Measurements from ENCODE around the gene SORBS2. TPM values are rescaled to one million over a fixed set of nuclear protein-coding genes. Genes with fewer than 3 reads are reported as not detected.

The SORBS2 gene
- total RNA-seq, 1 experiment from 2014 or later: 9.7 TPM

DNA sequence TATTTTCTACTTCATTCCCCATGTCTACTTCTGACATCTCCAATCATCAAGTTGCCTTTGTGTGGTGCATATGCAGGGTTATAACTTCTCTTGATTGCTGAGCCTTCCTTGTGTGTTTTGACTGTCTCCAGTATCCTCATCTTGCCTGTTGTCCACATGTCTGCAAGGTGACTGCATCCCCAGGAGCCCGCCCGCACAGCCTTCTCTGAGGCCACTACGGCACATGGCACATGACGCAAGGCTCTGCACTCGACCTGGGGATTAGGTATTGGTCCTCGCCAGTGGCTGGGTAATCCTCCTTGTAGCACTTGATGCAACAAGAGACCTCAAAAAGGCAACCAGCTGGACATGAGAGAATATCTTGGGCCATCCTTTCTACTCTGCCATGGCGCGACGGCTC is 122.6 kb downstream of the SORBS2 start:
- no peak overlapping the region for H2AK5ac ChIP-seq (ENCODE audit: insufficient read length, low read length)
- no peak overlapping the region for H3K27ac ChIP-seq (ENCODE audit: insufficient read length, low read depth, low read length)
- no peak overlapping the region for H3K4me2 ChIP-seq (ENCODE audit: insufficient read depth, insufficient read length, low read length)
- H2BK5ac ChIP-seq (ENCODE audit: insufficient read length, low read length): no peak overlapping the region
- H2BK120ac ChIP-seq (ENCODE audit: low read depth, low read length, poor library complexity, severe bottlenecking): no peak overlapping the region
- no peaks in the 10 kb centered on the region for H3K23me2 ChIP-seq (ENCODE audit: insufficient read length, low read depth, low read length, poor library complexity, severe bottlenecking)
- H3K14ac ChIP-seq (ENCODE audit: insufficient read depth, low read length): no peak overlapping the region
- no peaks in the 10 kb centered on the region for H3K79me1 ChIP-seq (ENCODE audit: insufficient read depth, low read depth, low read length, poor library complexity, severe bottlenecking)
- H3K4me1 ChIP-seq (ENCODE audit: insufficient read depth, low read length): peaks cover 2% of the 10 kb centered on the region; the same call in 1 of the 2 replicates
- no peak overlapping the region for H2BK20ac ChIP-seq (ENCODE audit: low read depth, low read length, poor library complexity, severe bottlenecking)
- no peaks in the 10 kb centered on the region for H4K20me1 ChIP-seq (ENCODE audit: control insufficient read depth, insufficient read depth, insufficient read length)
- H3T11ph ChIP-seq (ENCODE audit: low read length): no peak overlapping the region
- H3K79me2 ChIP-seq (ENCODE audit: insufficient read depth, low read length): no peaks in the 10 kb centered on the region
- no CpG with 5 or more reads among the region's 9 CpGs for WGBS (ENCODE audit: extremely low coverage, insufficient read length, low lambda C conversion rate)
- TF ChIP-seq, protein P1, sequence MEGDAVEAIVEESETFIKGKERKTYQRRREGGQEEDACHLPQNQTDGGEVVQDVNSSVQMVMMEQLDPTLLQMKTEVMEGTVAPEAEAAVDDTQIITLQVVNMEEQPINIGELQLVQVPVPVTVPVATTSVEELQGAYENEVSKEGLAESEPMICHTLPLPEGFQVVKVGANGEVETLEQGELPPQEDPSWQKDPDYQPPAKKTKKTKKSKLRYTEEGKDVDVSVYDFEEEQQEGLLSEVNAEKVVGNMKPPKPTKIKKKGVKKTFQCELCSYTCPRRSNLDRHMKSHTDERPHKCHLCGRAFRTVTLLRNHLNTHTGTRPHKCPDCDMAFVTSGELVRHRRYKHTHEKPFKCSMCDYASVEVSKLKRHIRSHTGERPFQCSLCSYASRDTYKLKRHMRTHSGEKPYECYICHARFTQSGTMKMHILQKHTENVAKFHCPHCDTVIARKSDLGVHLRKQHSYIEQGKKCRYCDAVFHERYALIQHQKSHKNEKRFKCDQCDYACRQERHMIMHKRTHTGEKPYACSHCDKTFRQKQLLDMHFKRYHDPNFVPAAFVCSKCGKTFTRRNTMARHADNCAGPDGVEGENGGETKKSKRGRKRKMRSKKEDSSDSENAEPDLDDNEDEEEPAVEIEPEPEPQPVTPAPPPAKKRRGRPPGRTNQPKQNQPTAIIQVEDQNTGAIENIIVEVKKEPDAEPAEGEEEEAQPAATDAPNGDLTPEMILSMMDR (conservative IDR thresholded peaks at IDR 0.05): no peak
- no peak overlapping the region for H3K56ac ChIP-seq (ENCODE audit: insufficient read length, low read depth, low read length)
- Mint-ChIP-seq H3K27me3 (ENCODE audit: low read depth) (no peaks in the 10 kb centered on the region), H3K4me3 (no peak overlapping the region), H3K4me1 (peaks cover 17% of the 10 kb centered on the region in 2 experiments), H3K27ac (no peak overlapping the region), H3K36me3 (ENCODE audit: insufficient read depth in 1 of 3, low read depth in 3 of 3) (peaks cover 0 to 7% (median 3%) of the 10 kb centered on the region in 3 experiments; a peak in 2 of 7 replicates), H3K9me3 (no peaks in the 10 kb centered on the region)
- H4K5ac ChIP-seq (ENCODE audit: insufficient read length, low read depth, low read length): no peak overlapping the region
- H3K23ac ChIP-seq (ENCODE audit: insufficient read length, low read depth, low read length): no peak overlapping the region
- no peak overlapping the region for H3K9ac ChIP-seq (ENCODE audit: extremely low read depth, insufficient read length, low read length)
- no peak overlapping the region for H2BK15ac ChIP-seq (ENCODE audit: low read depth, low read length)
- no peak overlapping the region for H2BK12ac ChIP-seq (ENCODE audit: insufficient read length, low read depth, low read length)
- H2AFZ ChIP-seq (ENCODE audit: low read length): no peak overlapping the region
- no peaks in the 10 kb centered on the region for H3K9me3 ChIP-seq (ENCODE audit: control insufficient read depth, low read depth, low read length)
- H4K91ac ChIP-seq (ENCODE audit: insufficient read length, low read depth, low read length): no peak overlapping the region
- H3K27me3 ChIP-seq (ENCODE audit: insufficient read depth, low read length): no peaks in the 10 kb centered on the region
- no peak overlapping the region for H4K8ac ChIP-seq (replicated peaks; ENCODE audit: insufficient read length, low read depth, low read length)
- H3K18ac ChIP-seq (ENCODE audit: insufficient read length, low read depth, low read length): no peak overlapping the region
- no peak for DNase-seq
- H3K4ac ChIP-seq (ENCODE audit: low read depth, low read length): no peak overlapping the region
